ENCODE data around the gene GOLGA8K.
A peak's percentile ranks its signal among the peaks of the same experiment; 100 is the strongest.
"Not testable (repeated sequence)": the region's sequence is repeated elsewhere in the genome, so short reads cannot be mapped to it uniquely, and the experiment has no call there.

Gene GOLGA8K, protein sequence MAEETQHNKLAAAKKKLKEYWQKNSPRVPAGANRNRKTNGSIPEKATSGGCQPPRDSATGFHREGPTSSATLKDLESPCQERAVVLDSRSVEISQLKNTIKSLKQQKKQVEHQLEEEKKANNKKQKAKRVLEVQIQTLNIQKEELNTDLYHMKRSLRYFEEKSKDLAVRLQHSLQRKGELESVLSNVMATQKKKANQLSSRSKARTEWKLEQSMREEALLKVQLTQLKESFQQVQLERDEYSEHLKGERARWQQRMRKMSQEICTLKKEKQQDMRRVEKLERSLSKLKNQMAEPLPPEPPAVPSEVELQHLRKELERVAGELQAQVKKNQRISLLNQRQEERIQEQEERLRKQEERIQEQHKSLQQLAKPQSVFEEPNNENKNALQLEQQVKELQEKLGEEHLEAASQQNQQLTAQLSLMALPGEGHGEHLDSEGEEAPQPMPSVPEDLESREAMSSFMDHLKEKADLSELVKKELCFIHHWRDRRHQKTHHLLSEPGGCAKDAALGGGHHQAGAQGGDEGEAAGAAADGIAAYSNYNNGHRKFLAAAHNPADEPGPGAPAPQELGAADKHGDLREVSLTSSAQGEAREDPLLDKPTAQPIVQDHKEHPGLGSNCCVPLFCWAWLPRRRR

DNA sequence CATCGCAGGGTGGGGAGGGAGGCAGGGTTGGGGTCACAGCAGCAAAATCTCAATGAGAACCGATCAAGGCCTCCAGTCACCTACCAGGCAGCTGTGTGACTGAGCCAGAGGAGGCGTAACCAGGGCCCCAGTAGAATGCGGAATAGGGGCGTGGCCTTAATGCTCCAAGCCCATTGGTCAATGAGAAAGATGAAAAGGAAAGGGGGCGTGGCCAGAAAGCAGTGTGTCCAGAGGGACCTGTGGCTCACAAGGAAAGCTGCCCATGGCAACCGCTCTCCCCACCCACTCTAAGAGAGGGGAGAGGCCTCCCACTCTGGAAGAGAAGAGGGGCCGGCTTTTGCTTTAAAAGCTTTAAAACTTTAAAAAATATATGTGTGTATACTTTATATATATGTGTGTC lies at the start of gene GOLGA8K:
Gene GOLGA8K (minus strand): TSS at position 101 of the 400 bp plus-strand sequence. CDS start 98 bp downstream, at position 3.
- not testable (repeated sequence) for H3K4me3 ChIP-seq (ENCODE audit: low read depth, low read length); DNase-seq (ENCODE audit: low read depth)

DNA sequence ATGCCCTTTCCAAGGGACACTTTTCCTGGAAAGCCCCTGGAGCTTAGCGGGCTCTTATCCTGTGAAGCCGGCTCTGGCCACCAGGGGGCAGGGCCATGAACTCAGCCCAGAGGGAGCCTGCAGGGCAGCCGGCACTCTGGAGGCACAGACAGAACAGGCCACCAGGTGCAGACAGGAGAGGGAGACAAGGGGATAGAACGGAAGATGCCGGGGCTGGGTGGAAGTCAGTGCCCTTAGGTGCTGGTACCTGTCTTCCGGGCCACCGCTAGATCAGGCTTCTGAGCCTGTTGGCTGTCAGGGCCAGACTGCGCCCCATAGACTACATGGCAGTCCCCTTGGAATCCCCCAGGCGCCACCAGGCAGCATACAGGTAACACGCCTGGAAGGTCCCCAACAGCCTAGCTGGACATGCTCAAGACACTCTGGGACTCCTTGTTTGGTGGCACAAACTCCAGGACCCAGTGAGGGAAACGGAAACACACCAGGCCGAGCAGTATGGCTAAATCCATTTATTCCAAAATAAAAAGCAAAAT lies 37.4 kb upstream of the GOLGA8K start:
- H3K4me3 ChIP-seq (ENCODE audit: low read depth, low read length); DNase-seq (ENCODE audit: low read depth): not testable (repeated sequence)

DNA sequence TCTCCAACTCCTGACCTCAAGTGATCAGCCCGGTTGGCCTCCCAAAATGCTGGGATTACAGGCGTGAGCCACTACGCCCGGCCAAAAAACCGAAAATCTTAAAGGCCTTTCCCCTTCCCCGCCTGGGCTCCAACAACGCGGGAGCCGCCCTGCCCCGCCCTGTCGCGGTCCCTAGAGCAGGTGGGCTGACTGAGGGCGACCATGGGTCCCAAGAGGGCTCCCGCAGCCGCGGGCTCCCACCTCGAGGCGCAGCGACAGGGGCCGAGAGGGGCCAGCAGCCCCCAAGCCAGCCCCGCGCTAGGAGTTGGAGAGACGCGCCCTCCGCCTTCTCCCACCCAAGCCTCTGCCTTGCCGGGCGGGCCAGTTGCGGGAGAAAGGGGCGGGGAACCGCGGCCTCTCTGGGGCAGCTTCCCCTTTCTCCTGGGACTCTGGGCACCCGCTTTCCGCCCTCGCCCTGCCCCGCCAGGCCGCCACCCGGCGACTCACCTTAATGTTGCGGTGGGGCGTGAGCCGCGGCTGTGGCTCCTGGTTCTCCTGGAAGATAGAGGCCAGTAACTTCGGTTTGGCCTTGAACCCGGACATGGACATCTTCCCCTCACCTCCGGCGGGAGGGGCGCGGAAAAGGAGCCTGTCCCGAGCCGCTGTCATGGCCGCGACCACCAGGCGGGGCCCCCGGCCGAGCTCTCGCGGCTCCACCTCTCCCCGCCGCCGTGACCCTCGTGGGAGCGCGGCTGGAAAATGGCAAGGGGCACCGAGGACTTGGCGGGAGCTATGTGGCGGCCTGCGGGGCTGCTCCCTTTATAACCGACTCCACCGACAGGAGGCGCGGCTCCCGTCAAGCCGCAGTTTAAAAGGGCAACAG lies 31.2 kb upstream of the GOLGA8K start:
- not testable (repeated sequence) for H3K4me3 ChIP-seq (ENCODE audit: low read depth, low read length); DNase-seq (ENCODE audit: low read depth)

- not testable (repeated sequence) for DNase-seq (ENCODE audit: low read depth); H3K4me3 ChIP-seq (ENCODE audit: low read depth, low read length)
These were observed 24.5 kb upstream of the GOLGA8K start for GRCh38 chr15:32427635-32428034.

DNA sequence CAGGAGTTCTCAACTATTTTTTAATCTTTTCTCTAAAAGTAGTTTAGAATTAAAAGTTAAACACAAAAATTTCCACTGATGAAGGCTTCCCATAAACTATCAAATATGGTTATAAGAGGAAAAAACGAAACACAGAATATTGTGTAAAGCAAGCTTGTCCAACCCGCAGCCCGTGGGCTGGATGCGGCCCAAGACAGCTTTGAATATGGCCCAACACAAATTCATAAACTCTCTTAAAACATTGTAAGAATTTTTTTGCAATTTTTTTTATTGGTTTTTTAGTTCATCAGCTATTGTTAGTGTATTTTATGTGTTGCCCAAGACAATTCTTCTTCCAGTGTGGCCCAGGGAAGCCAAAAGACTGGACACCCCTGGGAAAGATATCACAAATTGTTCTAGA lies 23.4 kb upstream of the GOLGA8K start:
- DNase-seq (ENCODE audit: low read depth); H3K4me3 ChIP-seq (ENCODE audit: low read depth, low read length): not testable (repeated sequence)

- DNase-seq (ENCODE audit: low read depth); H3K4me3 ChIP-seq (ENCODE audit: low read depth, low read length): not testable (repeated sequence)
- TF ChIP-seq CTCF (IDR thresholded peaks at IDR 0.05; ENCODE audit: low read depth, low read length, missing control alignments) = peak; percentile 6
These were observed 4.8 kb upstream of the GOLGA8K start for GRCh38 chr15:32407903-32408302.

- not testable (repeated sequence) for H3K4me3 ChIP-seq (ENCODE audit: low read depth, low read length); DNase-seq (ENCODE audit: low read depth)
These were observed 6.6 kb downstream of the GOLGA8K start for GRCh38 chr15:32396522-32396921.

DNA sequence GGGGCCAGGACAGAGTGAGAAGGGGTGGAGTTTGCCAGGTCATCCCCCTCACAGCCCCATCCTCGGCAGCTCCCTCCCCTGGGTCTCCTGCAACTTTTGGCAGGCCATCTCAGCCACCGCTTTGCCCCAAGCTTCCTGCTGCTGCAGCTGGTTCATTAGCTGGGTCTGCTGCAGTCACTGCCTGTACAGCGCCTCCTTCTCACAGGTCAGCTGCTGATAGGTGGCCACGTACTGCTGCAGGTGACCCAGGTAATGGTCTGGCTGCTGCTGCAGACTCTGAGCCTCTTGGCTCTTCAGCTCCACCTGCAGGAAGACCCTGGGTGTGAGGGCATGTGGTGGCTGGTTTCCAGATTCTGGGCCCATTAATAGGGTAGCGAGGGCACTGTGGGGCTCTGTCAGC lies 8.3 kb downstream of the GOLGA8K start:
- H3K4me3 ChIP-seq (ENCODE audit: low read depth, low read length); DNase-seq (ENCODE audit: low read depth): not testable (repeated sequence)

DNA sequence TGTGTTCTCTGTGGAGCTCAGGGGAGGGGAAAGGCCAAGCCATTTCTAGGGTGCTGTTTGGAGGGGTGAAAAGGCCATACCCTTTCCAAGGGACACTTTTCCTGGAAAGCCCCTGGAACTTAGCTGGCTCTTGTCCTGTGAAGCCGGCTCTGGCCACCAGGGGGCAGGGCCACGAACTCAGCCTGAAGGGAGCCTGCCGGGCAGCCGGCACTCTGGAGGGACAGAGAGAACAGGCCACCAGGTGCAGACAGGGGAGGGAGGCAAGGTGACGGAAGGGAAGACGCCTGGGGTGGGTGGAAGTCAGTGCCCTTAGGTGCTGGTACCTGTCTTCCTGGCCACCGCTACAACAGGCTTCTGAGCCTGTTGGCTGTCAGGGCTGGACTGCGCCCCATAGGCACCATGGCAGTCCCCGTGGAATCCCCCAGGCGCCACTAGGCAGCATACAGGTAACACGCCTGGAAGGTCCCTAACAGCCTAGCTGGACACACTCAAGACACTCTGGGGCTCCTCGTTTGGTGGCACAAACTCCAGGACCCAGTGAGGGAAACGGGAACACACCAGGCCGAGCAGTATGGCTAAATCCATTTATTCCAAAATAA lies 14.9 kb downstream of the GOLGA8K start:
- DNase-seq (ENCODE audit: low read depth); H3K4me3 ChIP-seq (ENCODE audit: low read depth, low read length): not testable (repeated sequence)

DNA sequence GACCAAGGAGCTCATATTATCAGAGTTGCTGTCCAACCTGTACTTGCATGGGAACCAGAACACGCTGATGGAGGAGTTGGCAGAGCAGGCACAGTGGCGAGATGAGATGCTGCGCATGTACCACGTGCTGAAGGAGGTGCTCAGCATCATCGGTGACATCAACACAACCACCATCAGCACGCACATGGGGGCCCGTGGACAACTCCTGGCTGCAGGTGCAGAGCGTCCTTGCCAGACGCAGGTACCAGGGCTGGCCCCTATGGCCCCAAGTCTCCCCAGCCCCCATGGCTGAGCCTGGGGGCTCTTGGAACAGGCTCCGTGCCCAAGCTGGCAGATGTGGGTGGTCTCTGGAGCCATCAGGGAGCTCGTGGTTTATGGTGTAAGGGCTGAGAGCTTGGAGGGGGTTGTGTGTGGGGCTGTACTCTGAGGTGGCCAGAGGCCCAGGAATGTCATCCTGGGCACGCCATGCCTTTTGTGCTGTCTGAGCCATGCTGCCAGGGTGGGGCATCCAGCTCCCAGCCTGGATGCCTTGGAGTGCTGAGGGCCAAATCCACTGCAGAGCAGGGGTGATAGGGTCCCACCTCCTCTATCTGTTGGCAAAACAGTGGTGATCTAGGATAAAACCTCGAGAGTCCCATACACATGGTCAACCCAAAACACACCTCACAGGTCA lies 17.1 kb downstream of the GOLGA8K start:
- not testable (repeated sequence) for DNase-seq (ENCODE audit: low read depth); H3K4me3 ChIP-seq (ENCODE audit: low read depth, low read length)

- DNase-seq (ENCODE audit: low read depth); H3K4me3 ChIP-seq (ENCODE audit: low read depth, low read length): not testable (repeated sequence)
These were observed 28.9 kb downstream of the GOLGA8K start for GRCh38 chr15:32374185-32374584.

GRCh38 chr15:32373707-32374106 lies 29.4 kb downstream of the GOLGA8K start:
- not testable (repeated sequence) for H3K4me3 ChIP-seq (ENCODE audit: low read depth, low read length); DNase-seq (ENCODE audit: low read depth)

DNA sequence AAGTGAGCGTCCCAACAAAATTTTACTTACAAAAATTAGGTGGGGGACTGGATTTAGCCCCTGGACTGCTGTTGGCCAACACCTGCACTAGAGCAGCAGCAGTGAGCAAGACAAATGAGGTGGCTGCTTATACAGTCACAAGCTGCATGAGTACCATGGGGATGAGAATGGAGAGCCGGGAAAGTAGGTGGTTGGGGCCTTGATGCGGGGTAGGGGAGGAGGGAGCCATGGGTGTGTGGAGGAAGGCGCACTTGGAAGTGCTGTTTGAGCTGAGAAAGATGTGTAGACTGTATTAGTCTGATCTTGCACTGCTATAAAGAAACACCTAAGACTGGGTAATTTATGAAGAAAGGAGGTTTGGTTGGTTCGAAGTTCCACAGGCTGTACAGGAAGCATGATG lies 31.0 kb downstream of the GOLGA8K start:
- H3K4me3 ChIP-seq (ENCODE audit: low read depth, low read length); DNase-seq (ENCODE audit: low read depth): not testable (repeated sequence)

DNA sequence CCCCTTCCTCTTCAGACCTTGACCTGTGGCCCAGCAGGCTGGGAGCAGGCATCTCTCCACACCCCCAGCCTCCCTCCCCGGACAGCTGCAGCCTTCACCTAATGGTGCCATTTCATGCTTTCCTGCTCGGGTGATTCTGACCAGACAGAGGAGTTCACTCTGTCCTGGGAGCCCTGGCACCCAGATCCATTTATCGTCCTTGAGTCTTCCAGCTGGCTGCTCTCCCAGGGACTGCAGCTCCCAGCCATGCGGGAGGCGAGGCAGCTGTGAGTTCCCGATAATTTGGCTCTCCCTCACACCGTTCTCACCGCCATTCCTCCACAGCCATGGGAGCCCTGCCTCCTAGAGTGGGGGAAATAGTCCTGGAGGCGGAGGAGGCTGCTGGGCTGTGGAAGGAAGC lies 32.6 kb downstream of the GOLGA8K start:
- not testable (repeated sequence) for H3K4me3 ChIP-seq (ENCODE audit: low read depth, low read length); DNase-seq (ENCODE audit: low read depth)

DNA sequence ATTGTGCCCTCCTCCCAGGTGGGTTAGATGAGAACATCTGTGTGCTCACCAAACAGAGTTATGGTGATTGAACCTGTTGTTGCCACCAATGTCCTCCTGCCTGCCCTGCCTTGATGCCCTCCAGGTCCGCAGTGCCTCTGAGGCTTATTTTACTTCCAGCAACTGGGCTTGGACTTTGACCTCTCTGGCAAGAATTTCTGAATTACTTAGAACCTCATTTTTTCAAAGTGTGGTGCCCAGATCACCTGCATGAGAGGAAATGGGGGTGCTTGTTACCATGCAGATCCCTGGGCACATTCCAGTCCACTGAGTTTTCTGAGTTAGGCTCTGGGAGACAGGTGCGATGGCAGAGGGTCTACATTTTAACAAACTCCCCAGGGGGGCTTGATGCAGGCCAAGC lies 33.0 kb downstream of the GOLGA8K start:
- DNase-seq (ENCODE audit: low read depth); H3K4me3 ChIP-seq (ENCODE audit: low read depth, low read length): not testable (repeated sequence)

DNA sequence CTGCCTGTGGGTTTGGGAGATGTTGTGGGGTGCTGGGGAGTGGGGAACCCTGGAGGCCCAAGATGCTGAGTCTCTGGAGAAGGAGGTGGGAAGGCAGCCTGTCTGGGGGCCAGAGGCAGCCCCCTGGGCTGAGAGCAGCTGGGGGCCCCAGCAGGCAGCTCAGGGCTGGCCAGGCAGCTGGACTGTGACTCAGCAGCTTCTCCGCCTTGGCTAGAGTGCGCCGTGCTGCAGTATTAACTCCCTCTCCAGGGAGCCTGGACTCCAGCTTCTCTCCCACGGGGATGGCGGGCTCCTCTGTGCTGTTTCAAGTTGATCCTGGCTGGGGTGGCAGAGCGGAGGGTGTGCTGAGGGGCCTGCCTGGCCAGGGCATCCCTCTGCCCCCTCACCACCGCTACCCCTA lies 36.6 kb downstream of the GOLGA8K start:
- not testable (repeated sequence) for H3K4me3 ChIP-seq (ENCODE audit: low read depth, low read length); DNase-seq (ENCODE audit: low read depth)

DNA sequence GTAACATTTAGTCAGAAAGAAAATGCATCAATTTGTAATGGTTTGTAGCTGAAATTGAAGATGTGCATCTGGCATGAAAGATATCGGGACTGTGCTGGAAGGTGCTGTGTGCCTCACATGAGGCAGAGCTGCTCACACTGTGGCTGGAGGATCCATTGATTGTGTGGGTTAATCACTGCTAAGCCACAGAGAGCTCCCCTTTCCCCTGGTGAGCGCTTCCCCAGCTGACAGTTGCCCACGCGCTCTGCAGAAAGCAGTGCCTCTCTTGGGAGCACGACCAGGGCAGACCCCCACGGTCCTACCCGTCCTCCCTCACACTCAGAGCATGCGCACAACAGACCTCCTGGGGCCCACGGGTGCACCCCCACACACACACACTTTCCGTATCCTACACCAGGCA lies 37.1 kb downstream of the GOLGA8K start:
- DNase-seq (ENCODE audit: low read depth); H3K4me3 ChIP-seq (ENCODE audit: low read depth, low read length): not testable (repeated sequence)

Measured in GM12864 (cell line).